ENCODE data around the gene KCNB1.

KCNB1 gene

DNA sequence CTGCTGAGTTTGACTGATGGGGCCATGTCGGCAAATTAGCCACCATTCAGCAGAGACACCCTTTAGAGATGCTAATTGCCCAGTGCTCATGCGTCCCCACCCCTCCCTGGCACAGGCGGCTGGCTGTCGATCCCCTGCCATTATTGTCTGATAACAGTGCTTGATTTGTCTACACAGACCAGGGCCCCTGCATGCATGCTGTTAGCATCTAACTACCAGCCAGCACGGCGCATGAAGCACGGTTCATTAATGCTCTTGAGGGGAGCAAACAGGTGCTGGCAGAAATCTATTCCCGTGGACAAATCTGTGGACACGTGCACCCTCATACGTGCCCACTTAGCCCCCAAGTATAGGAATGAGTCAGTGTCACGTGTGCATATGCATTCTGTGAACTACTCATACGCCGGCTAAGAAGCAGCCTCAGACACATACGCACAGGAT, 32.2 kb downstream of the KCNB1 start:
- DNase-seq (ENCODE audit: low read depth): no peak
- H3K4me3 ChIP-seq (ENCODE audit: low read depth, low read length): no peak overlapping the region
- TF ChIP-seq MYC (IDR thresholded peaks at IDR 0.05; ENCODE audit: low read depth, low read length): no peak
- no peak for TF ChIP-seq POLR2A (IDR thresholded peaks at IDR 0.05; ENCODE audit: extremely low read depth, insufficient read length)
- TF ChIP-seq, protein P1, sequence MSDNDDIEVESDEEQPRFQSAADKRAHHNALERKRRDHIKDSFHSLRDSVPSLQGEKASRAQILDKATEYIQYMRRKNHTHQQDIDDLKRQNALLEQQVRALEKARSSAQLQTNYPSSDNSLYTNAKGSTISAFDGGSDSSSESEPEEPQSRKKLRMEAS (IDR thresholded peaks at IDR 0.05; ENCODE audit: low read depth, low read length): no peak
- TF ChIP-seq, protein P2, sequence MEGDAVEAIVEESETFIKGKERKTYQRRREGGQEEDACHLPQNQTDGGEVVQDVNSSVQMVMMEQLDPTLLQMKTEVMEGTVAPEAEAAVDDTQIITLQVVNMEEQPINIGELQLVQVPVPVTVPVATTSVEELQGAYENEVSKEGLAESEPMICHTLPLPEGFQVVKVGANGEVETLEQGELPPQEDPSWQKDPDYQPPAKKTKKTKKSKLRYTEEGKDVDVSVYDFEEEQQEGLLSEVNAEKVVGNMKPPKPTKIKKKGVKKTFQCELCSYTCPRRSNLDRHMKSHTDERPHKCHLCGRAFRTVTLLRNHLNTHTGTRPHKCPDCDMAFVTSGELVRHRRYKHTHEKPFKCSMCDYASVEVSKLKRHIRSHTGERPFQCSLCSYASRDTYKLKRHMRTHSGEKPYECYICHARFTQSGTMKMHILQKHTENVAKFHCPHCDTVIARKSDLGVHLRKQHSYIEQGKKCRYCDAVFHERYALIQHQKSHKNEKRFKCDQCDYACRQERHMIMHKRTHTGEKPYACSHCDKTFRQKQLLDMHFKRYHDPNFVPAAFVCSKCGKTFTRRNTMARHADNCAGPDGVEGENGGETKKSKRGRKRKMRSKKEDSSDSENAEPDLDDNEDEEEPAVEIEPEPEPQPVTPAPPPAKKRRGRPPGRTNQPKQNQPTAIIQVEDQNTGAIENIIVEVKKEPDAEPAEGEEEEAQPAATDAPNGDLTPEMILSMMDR (IDR thresholded peaks at IDR 0.05; ENCODE audit: low read depth, low read length): no peak

DNA sequence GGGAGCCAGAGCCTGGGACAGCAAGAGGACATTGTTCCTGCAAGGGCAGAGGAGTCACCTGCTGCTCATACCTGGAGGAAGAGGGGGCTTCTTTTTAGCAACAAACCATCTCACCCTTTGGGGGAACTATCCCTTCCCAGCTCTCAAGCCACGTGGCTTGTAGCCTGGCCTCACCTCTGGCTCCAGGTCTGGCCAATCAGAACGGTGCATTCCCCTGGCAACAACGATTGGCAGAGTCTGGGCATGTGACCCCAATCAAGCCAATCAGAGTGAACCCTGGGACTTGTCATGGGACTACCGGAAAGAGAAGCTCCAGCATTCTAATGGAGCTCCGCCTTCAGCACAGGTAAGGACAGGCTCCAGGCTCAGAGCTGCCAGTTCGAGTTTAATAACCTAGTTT, 33.6 kb downstream of the KCNB1 start:
- TF ChIP-seq, protein P2 (IDR thresholded peaks at IDR 0.05; ENCODE audit: low read depth, low read length): no peak
- TF ChIP-seq, protein P1 (IDR thresholded peaks at IDR 0.05; ENCODE audit: low read depth, low read length): peak; percentile 27
- no peak for DNase-seq (ENCODE audit: low read depth)
- H3K4me3 ChIP-seq (ENCODE audit: low read depth, low read length): no peak overlapping the region

DNA sequence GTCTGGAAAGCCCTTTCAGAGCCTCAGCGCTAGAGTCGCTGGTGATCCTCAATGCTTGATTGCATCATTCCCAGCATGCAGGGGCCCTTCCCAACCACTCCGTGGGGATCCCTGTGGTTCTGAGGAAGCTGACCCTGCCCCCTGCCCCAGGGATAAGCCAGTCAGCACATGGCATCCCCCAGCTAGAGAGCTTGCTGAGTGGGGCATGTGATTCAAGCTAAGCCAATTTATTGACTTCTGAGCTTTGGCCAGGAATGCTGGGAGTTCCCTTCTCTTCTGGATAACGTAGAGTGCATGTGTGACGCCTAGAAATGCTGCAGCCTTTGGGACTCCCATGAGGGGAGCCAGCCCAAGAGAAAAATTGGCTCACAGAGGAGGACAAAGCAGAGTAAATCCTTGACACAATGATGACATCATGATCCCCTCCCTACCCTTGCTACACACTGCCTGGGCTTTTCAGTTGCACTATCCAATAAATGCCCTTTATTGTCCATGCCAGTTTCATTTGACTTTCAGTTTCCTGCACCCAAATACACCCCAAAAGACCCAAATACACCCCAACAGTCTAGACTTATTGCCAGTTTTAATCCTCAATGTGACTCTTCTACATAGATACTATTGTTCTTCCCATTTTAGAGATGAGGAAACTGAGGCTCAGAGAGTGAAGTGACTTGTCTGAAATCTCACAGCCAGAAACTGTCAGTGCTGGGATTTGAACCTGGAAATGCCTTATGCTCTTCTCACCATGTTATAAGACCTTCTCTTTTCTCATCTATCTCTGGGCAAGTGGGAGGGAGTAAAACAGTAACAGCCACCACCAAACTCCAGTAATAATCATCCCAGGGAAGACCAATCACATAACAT, 34.3 kb downstream of the KCNB1 start:
- DNase-seq (ENCODE audit: low read depth): no peak
- TF ChIP-seq, protein P1 (IDR thresholded peaks at IDR 0.05; ENCODE audit: low read depth, low read length): no peak
- TF ChIP-seq POLR2A (IDR thresholded peaks at IDR 0.05; ENCODE audit: extremely low read depth, insufficient read length) (no peak), MYC (IDR thresholded peaks at IDR 0.05; ENCODE audit: low read depth, low read length) (no peak)
- no peak overlapping the region for H3K4me3 ChIP-seq (ENCODE audit: low read depth, low read length)

DNA sequence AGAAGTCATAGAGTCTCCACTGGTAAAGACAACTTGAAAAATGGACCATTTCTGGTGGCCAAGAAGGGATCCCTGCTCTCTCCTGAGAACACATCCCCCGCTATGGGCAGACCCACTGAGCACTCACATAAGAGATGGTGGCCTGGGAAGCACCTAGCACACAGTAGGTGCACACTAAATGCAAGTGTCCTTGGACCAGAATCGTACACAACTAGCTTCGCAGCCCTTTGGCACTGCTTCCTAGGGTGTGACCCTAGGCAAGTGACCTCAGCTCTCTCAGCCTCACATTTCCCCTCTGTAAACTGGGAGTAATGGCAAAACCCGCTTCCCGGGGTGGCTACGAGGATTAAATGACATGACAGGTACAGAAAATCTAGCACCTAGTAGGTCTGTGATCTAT, 35.1 kb downstream of the KCNB1 start:
- TF ChIP-seq, protein P2 (IDR thresholded peaks at IDR 0.05; ENCODE audit: low read depth, low read length): no peak
- TF ChIP-seq, protein P1 (IDR thresholded peaks at IDR 0.05; ENCODE audit: low read depth, low read length): no peak
- no peak for TF ChIP-seq POLR2A (IDR thresholded peaks at IDR 0.05; ENCODE audit: extremely low read depth, insufficient read length)
- no peak for TF ChIP-seq MYC (IDR thresholded peaks at IDR 0.05; ENCODE audit: low read depth, low read length)
- H3K4me3 ChIP-seq (ENCODE audit: low read depth, low read length): no peak overlapping the region
- no peak for DNase-seq (ENCODE audit: low read depth)

DNA sequence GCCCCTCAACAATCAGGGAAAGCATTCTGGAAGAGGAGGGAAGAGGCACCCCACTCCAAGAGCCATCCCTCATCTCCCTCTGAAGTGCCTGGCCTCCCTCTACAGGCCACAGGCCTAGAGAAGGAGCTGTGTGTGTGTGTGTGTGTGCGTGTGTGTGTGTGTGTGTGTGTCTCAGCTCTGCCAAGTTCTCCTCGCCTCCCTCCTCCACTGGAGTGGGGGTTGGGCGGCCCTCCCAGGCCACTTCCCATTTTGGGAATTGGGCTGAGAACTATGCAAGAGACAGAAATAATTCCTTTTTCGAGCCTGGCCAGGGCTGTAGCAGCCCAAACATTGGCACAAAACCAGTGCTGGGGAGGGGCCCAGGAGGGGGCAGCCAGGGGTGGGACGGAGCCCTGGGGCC, 35.7 kb downstream of the KCNB1 start:
- DNase-seq (ENCODE audit: low read depth): no peak
- H3K4me3 ChIP-seq (ENCODE audit: low read depth, low read length): no peak overlapping the region
- TF ChIP-seq, protein P1 (IDR thresholded peaks at IDR 0.05; ENCODE audit: low read depth, low read length): no peak
- TF ChIP-seq POLR2A (IDR thresholded peaks at IDR 0.05; ENCODE audit: extremely low read depth, insufficient read length): no peak
- no peak for TF ChIP-seq MYC (IDR thresholded peaks at IDR 0.05; ENCODE audit: low read depth, low read length)
- TF ChIP-seq, protein P2 (IDR thresholded peaks at IDR 0.05; ENCODE audit: low read depth, low read length): no peak

DNA sequence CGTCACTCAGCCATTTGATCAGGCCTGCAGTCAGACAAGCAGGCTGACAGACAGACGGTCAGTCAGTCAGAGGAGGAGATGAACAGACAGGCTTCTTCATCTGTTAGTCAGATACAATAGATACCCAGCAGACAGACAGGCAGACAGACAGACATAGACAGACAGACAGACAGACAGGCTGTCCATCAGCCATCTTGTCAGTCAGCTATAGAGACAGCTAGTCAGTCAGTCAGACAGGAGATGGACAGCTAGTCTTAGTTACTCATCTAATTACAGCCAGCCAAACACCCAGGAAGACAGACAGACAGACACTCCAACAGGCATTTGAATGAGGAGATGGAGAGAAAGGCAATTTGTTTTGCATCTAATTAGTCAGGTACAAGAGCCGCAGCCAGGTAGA, 36.4 kb downstream of the KCNB1 start:
- H3K4me3 ChIP-seq (ENCODE audit: low read depth, low read length): no peak overlapping the region
- TF ChIP-seq, protein P2 (IDR thresholded peaks at IDR 0.05; ENCODE audit: low read depth, low read length): no peak
- TF ChIP-seq, protein P1 (IDR thresholded peaks at IDR 0.05; ENCODE audit: low read depth, low read length): no peak
- TF ChIP-seq POLR2A (IDR thresholded peaks at IDR 0.05; ENCODE audit: extremely low read depth, insufficient read length): no peak
- no peak for TF ChIP-seq MYC (IDR thresholded peaks at IDR 0.05; ENCODE audit: low read depth, low read length)
- DNase-seq (ENCODE audit: low read depth): no peak

Data from NB4 (cell line).